NCI-H82 treated with DMSO at 0.1 percent for 48 hours (cell line): ENCODE data around the gene PPIP5K1.
"Not testable (repeated sequence)": the region's sequence is repeated elsewhere in the genome, so short reads cannot be mapped to it uniquely, and the experiment has no call there.

Experiments used
- DNase-seq: peaks from one replicate; lab custom pipeline; 2025; ENCODE audit not compliant: unreplicated experiment; lab: John Stamatoyannopoulos, UW

PPIP5K1 gene

GRCh38 chr15:43545426-43545825 lies 44.6 kb downstream of the PPIP5K1 start:
- DNase-seq = no peak

GRCh38 chr15:43544266-43544665 lies 45.7 kb downstream of the PPIP5K1 start:
- DNase-seq = no peak

- no peak for DNase-seq
Observed at GRCh38 chr15:43541785-43542184, 48.2 kb downstream of the PPIP5K1 start.

DNA sequence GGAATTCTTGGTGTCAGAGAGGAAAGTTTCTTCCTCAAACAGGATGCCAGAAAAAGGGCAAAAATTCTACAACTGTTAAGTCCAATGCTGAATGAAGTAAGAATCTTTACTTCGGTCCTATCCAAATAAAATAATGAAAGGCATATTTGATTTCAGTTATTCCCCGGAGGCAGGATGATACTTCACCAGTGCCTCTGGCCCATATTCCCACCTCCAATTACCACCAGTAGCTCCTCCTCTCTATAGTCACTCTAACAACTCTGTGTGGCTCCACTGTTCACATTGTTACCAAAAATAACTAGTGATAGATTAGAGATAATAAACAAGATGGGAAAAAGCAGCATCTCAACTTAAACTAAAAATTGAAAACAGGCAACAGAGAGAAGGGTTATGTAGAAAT lies 51.9 kb downstream of the PPIP5K1 start:
- no peak for DNase-seq

GRCh38 chr15:43534897-43535296 lies 55.1 kb downstream of the PPIP5K1 start:
- no peak for DNase-seq

DNA sequence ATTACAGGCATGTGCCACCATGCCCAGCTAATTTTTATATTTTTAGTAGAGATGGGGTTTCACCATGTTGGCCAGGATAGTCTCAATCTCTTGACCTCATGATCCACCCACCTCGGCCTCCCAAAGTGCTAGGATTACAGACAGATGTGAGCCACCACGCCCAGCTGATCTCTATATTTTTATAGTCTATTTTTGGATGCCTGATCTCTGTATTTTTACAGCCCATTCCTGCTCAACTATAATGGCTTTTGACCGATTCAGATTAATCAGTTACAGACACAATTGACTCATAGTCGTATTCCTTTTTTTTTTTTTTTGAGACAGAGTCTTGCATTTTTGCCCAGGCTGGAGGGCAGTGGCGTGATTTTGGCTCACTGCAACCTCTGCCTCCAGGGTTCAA lies 57.2 kb downstream of the PPIP5K1 start:
- not testable (repeated sequence) for DNase-seq

DNA sequence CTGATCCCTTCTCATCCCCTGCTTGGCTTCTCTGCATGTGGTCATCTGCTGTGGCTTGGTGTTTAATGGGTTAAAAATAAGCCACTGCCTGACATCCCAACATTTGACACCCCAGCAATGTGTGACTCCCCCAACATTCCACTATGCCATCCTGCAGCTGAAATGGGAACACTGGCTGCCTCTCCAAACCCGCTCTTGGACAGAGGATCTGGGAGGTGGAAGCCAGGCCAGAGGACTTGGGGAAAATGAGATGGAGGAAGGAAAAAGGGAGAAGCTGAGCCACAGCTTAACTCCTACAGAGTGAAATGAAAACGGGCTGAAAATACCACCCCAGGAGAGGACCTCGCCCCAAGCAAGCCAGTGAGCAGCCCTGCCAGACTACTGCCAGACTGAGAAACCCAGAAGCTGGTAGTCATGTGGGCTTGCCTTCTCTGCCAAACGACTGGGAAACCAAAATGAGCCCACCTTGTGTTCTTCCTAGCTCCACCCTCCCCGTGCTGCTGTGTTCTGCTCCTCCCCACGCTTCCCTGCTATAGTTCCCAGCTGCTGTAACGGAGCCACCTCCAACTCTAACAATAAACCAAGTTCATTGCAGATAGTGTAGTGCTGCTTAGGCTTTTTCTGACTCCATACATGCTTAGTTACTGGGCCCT lies 58.9 kb downstream of the PPIP5K1 start:
- no peak for DNase-seq

GRCh38 chr15:43529587-43530345 lies 60.2 kb downstream of the PPIP5K1 start:
- DNase-seq = no peak

- no peak for DNase-seq
Observed at GRCh38 chr15:43529141-43529540, 60.9 kb downstream of the PPIP5K1 start.

- DNase-seq = no peak
Observed at GRCh38 chr15:43528542-43529007, 61.4 kb downstream of the PPIP5K1 start.

- no peak for DNase-seq
Observed at GRCh38 chr15:43527802-43528541, 62.0 kb downstream of the PPIP5K1 start.

DNA sequence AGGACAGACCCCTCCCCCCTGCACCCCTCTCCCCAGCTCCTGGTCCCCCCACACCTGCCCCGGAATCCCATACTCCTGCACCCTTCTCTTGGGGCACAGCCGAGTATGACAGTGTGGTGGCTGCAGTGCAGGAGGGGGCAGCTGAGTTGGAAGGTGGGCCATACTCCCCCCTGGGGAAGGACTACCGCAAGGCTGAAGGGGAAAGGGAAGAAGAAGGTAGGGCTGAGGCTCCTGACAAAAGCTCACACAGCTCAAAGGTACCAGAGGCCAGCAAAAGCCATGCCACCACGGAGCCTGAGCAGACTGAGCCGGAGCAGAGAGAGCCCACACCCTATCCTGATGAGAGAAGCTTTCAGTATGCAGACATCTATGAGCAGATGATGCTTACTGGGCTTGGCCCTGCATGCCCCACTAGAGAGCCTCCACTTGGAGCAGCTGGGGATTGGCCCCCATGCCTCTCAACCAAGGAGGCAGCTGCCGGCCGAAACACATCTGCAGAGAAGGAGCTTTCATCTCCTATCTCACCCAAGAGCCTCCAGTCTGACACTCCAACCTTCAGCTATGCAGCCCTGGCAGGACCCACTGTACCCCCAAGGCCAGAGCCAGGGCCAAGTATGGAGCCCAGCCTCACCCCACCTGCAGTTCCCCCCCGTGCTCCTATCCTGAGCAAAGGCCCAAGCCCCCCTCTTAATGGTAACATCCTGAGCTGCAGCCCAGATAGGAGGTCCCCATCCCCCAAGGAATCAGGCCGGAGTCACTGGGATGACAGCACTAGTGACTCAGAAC lies 62.8 kb downstream of the PPIP5K1 start:
- no peak for DNase-seq

- DNase-seq = no peak
Observed at GRCh38 chr15:43526261-43526930, 63.6 kb downstream of the PPIP5K1 start.

DNA sequence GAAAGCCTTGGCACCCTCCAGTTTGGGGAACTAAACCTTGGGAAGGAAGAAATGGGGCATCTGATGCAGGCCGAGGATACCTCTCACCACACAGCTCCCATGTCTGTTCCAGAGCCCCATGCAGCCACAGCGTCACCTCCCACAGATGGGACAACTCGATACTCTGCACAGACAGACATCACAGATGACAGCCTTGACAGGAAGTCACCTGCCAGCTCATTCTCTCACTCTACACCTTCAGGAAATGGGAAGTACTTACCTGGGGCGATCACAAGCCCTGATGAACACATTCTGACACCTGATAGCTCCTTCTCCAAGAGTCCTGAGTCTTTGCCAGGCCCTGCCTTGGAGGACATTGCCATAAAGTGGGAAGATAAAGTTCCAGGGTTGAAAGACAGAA lies 64.9 kb downstream of the PPIP5K1 start:
- no peak for DNase-seq

- no peak for DNase-seq
Observed at GRCh38 chr15:43524254-43524845, 65.7 kb downstream of the PPIP5K1 start.

DNA sequence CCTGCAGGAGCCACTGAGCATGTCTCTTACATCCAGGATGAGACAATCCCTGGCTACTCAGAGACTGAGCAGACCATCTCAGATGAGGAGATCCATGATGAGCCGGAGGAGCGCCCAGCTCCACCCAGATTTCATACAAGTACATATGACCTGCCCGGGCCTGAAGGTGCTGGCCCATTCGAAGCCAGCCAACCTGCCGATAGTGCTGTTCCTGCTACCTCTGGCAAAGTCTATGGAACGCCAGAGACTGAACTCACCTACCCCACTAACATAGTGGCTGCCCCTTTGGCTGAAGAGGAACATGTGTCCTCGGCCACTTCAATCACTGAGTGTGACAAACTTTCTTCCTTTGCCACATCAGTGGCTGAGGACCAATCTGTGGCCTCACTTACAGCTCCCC lies 66.4 kb downstream of the PPIP5K1 start:
- DNase-seq = no peak

DNA sequence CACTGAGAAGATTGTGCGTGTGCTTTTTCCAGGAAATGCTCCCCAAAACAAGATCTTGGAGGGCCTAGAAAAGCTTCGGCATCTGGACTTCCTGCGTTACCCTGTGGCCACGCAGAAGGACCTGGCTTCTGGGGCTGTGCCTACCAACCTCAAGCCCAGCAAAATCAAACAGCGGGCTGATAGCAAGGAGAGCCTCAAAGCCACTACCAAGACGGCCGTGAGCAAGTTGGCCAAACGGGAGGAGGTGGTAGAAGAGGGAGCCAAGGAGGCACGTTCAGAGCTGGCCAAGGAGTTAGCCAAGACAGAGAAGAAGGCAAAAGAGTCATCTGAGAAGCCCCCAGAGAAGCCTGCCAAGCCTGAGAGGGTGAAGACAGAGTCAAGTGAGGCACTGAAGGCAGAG lies 67.8 kb downstream of the PPIP5K1 start:
- DNase-seq = no peak

DNA sequence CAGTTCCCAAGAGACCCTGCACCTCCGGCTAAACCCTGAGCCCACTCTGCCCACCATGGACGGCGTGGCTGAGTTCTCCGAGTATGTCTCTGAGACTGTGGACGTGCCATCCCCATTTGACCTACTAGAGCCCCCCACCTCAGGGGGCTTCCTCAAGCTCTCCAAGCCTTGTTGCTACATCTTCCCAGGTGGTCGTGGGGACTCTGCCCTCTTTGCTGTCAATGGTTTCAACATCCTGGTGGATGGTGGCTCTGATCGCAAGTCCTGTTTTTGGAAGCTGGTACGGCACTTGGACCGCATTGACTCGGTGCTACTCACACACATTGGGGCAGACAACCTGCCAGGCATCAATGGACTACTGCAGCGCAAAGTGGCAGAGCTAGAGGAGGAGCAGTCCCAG lies 68.6 kb downstream of the PPIP5K1 start:
- DNase-seq = no peak

GRCh38 chr15:43520138-43520537 lies 69.9 kb downstream of the PPIP5K1 start:
- DNase-seq = no peak

- no peak for DNase-seq
Observed at GRCh38 chr15:43519196-43519595, 70.8 kb downstream of the PPIP5K1 start.
